Lower leg skin (tissue), 4 donors: ENCODE results near the gene CCDC89. TPM values are rescaled to one million over a fixed set of nuclear protein-coding genes. Genes with fewer than 3 reads are reported as not detected.

Experiments used
- DNase-seq, 2 donors: peaks; one replicate each; pipeline ENCODE4 v3.0.0-alpha.2; 2019; ENCODE audit warnings: low spot score in 2 of 2
- H3K4me3 ChIP-seq: fragments of 200-600 bp; sonication (generic); 2 replicates; pipeline ENCODE4 v1.5.1; 2017; ENCODE audit warnings: mild to moderate bottlenecking, low read depth; ENCODE audit not compliant: poor library complexity, severe bottlenecking
- POLR2A ChIP-seq, 2 donors: fragments of 450-650 bp; IDR thresholded peaks; one replicate each; pipeline ENCODE4 v1.6.1; 2016 to 2017; ENCODE audit warnings: antibody characterized with exemption in 2 of 2, mild to moderate bottlenecking in 1 of 2, moderate library complexity in 1 of 2
- WGBS, 2 donors: methylation state at CpG; one replicate each; pipeline ENCODE4 v1.1.5; 2018; 5-methylcytosine and 5-hydroxymethylcytosine counted together
- intact Hi-C: fragments of 100-400 bp; cut with DNase I; formaldehyde crosslinking; loops from one replicate; pipeline ENCODE4 v1.15.0; 2023; ENCODE audit warnings: low total_unique reads
- total RNA-seq, 4 donors: library from RNA; depleted of rRNA; stranded (reverse); fragments of >200 nt; gene quantifications; one replicate each; pipeline ENCODE4 v1.1.0, GENCODE V29; 2016
- TF ChIP-seq, protein P1 (sequence below), 3 donors: fragments of 450-650 bp; IDR thresholded peaks; one replicate each; pipeline ENCODE4 v1.5.1; 2016; ENCODE audit warnings: antibody characterized with exemption in 3 of 3, mild to moderate bottlenecking in 3 of 3, moderate library complexity in 2 of 3

The CCDC89 gene
- total RNA-seq, 4 donors from 2014 or later = 0.21 to 3.4 (median 1.0) TPM

DNA sequence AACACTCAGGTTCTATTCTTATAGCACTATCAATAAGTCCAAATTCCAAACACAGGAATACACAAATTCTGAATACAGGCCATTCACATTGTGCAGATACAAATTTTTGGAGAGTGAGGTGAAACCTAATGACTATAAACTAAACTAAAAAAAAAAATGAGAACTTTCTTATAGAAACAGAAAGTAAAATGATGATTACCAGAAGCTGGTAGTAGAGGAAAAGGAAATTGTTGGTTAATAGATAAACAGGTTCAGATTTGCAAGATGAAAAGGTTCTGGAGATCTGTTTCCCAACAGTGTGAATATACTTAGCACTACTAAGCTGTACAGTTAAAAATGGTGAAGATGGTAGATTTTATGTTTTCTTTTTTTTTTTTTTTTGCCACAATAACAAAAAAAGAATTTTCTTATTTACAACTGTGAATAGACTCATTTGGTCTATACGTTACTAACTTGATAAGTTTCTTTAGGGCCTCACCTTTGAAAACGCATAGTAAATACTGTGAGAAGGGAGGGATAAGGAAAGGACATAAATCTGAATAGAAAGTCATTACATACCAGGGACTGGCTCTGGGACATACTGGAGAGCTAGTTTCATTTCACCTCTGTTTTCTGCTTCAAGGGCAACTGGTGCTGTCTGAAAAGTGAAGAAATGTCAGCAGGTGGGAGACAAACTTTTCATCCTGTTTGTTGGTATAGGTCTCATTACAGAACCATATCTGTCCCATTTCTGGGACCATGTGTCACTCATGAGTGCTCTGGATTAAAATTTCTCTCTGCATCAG is 14.2 kb upstream of the CCDC89 start:
- intact Hi-C loops = no loop called here
- 80 to 90% methylated on average over 2 of the region's 2 CpGs for WGBS, 2 donors
- no peak for DNase-seq
- TF ChIP-seq POLR2A (IDR thresholded peaks at IDR 0.05) = no peak
- TF ChIP-seq, protein P1, sequence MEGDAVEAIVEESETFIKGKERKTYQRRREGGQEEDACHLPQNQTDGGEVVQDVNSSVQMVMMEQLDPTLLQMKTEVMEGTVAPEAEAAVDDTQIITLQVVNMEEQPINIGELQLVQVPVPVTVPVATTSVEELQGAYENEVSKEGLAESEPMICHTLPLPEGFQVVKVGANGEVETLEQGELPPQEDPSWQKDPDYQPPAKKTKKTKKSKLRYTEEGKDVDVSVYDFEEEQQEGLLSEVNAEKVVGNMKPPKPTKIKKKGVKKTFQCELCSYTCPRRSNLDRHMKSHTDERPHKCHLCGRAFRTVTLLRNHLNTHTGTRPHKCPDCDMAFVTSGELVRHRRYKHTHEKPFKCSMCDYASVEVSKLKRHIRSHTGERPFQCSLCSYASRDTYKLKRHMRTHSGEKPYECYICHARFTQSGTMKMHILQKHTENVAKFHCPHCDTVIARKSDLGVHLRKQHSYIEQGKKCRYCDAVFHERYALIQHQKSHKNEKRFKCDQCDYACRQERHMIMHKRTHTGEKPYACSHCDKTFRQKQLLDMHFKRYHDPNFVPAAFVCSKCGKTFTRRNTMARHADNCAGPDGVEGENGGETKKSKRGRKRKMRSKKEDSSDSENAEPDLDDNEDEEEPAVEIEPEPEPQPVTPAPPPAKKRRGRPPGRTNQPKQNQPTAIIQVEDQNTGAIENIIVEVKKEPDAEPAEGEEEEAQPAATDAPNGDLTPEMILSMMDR (IDR thresholded peaks at IDR 0.05) = no peak
- no peak overlapping the region for H3K4me3 ChIP-seq

DNA sequence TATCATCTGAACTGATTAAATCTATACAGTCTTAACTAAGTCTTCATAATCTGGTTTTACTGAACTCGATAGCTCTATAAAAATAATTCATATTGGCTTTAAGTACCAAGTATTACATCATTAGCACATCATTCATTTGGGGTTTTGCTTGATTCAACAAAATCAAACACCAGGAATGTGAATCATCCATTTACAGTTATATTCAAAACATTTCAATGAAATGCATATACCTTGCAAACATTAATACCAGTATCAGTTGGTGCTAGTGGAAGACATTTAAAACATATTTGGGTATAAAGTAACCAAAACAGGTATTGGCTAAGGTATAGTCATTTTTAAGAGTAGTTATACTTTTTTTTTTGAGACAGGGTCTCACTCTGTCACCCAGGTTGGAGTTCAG is 12.2 kb upstream of the CCDC89 start:
- intact Hi-C loops = no loop called here
- TF ChIP-seq, protein P1 (IDR thresholded peaks at IDR 0.05) = no peak
- no peak for TF ChIP-seq POLR2A (IDR thresholded peaks at IDR 0.05)
- 32 to 52% methylated on average over 1 of the region's 1 CpG for WGBS, 2 donors

DNA sequence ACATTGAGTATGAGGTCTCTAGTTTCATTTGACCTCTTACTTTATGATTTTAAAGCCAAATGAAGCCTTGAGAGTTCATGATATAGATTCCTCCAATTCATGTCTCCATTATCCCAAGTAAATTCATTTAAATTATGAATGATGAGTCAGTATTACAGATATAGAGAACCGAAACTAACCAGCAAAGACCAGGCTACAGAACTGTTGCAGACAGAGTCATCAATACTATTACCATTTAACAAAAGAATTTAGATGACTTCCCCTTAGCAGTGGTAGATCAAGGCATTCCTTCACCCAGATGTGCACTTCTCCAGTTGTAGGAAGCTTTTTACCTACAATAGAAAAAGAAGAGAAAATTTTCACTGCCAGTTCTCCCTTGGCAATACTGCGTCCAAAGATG is 11.8 kb upstream of the CCDC89 start:
- TF ChIP-seq, protein P1 (IDR thresholded peaks at IDR 0.05) = no peak
- TF ChIP-seq POLR2A (IDR thresholded peaks at IDR 0.05) = no peak
- WGBS, 2 donors = 58 to 64% methylated on average over 2 of the region's 2 CpGs
- no peak overlapping the region for H3K4me3 ChIP-seq
- intact Hi-C loops = no loop called here
- DNase-seq = no peak

More for the DNA sequence above, 12.2 kb upstream of the CCDC89 start:
- no peak for DNase-seq
- no peak overlapping the region for H3K4me3 ChIP-seq

DNA sequence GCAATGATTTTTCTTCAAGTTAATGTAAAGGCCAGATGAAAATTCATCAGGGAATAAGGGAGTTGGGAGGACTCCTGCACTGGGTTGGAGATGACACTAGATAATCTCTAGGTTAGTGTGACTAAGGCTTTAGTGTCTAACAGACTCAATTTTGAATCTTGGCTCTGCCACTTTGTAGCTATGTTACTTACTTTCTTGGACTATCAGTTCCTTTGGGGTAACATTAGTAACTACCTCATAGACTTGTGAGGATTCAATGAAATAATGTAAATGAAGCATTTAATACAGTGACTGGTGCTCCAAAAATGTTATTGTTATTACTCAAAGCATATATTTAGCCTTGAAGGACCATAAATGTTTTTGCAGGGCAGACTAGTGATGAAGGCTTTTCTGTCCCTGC is 9.6 kb upstream of the CCDC89 start:
- intact Hi-C loops = no loop called here

DNA sequence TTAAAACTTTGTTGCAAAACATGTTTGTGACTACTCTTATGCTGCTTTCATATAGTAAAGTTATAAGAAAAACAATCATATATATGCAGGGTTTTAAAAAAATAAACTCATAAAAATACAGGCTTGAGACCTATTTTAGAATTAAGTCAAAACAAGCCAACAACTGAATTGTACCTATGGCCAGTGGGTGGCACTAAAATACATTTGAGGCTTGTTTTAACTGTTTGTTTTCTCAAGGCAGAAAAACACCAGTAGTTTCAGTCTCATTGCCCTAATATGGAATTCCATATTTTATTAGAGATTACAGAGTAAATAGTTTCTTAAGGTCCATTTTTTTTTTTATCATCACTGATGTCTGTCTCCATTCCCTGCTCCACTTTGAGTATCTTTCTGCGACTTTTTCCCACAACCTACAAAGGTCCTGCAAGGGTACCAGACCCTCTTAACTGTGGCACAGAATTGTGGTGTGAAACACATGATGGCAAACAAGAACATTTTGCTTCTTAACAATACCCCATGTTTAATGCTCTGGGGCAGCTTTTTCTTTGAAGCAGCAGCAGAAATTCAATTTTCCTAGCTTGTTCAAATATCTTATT is 8.5 kb upstream of the CCDC89 start:
- intact Hi-C loops = no loop called here
- TF ChIP-seq POLR2A (IDR thresholded peaks at IDR 0.05) = no peak
- TF ChIP-seq, protein P1 (IDR thresholded peaks at IDR 0.05) = no peak
- WGBS, 2 donors = 94 to 97% methylated on average over 1 of the region's 1 CpG
- H3K4me3 ChIP-seq = no peak overlapping the region
- DNase-seq = no peak

More for the DNA sequence above, 9.6 kb upstream of the CCDC89 start:
- DNase-seq = no peak
- TF ChIP-seq, protein P1 (IDR thresholded peaks at IDR 0.05) = no peak
- no peak for TF ChIP-seq POLR2A (IDR thresholded peaks at IDR 0.05)
- H3K4me3 ChIP-seq = no peak overlapping the region
